Stimulated activated naive CD8-positive, alpha-beta T cell treated with anti-CD3 and anti-CD28 coated beads, Interleukin-15, amount 100 ng/mL, for 72 hours (primary cell): ENCODE results near the gene ALDH1A2.
"Not testable (repeated sequence)": the region's sequence is repeated elsewhere in the genome, so short reads cannot be mapped to it uniquely, and the experiment has no call there.

Experiments
- ATAC-seq: fragments of 150-1000 bp; cut with Tn5 transposase; 2 replicates; pipeline ENCODE4 v1.10.0; 2021; ENCODE audit warnings: mild to moderate bottlenecking, moderate library complexity
- DNase-seq, 2 donors: peaks; one replicate each; pipeline ENCODE4 v3.0.0; 2021 to 2022
- H3K27ac Mint-ChIP-seq, 2 donors: one replicate each; pipeline ENCODE4 v1.8.0; 2022; ENCODE audit warnings: mild to moderate bottlenecking in 2 of 2, mixed read lengths in 2 of 2, moderate library complexity in 2 of 2
- H3K27me3 Mint-ChIP-seq: one replicate; pipeline ENCODE4 v1.8.0; 2022; ENCODE audit warnings: mixed read lengths
- H3K4me1 Mint-ChIP-seq: one replicate; pipeline ENCODE4 v1.8.0; 2022; ENCODE audit warnings: mild to moderate bottlenecking, mixed read lengths
- H3K4me3 Mint-ChIP-seq, 2 donors: one replicate each; pipeline ENCODE4 v1.8.0; 2022; ENCODE audit warnings: mild to moderate bottlenecking in 2 of 2, mixed read lengths in 2 of 2, moderate library complexity in 1 of 2
- H3K9me3 Mint-ChIP-seq, 2 donors: one replicate each; pipeline ENCODE4 v1.8.0; 2022; ENCODE audit warnings: mixed read lengths in 2 of 2

Gene ALDH1A2

DNA sequence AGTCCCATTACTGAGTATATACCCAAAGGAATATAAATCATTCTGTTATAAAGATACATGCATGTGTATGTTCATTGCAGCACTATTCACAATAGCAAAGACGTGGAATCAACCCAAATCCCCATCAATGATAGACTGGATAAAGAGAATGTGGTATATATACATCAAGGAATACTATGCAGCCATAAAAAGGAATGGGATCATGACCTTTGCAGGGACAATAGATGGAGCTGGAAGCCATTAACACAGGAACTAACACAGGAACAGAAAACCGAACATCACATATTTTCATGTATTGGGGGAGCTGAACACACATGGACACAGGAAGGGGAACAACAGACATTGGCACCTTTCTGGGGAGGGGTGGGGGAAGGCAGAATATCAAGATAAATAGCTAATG, 65.8 kb downstream of the ALDH1A2 start:
- DNase-seq, H3K4me1 Mint-ChIP-seq, H3K4me3 Mint-ChIP-seq, ATAC-seq: not testable (repeated sequence)
- Mint-ChIP-seq H3K27me3 (peaks cover 46% of the 10 kb centered on the region), H3K9me3 (peaks cover 0 to 12% of the 10 kb centered on the region in 2 donors), H3K27ac (peak overlapping the region in 1 of 2 donors; percentile 29)

- ATAC-seq: no peak
- H3K27ac Mint-ChIP-seq: no peak overlapping the region
- peaks cover 62% of the 10 kb centered on the region for H3K27me3 Mint-ChIP-seq
- no peaks in the 10 kb centered on the region for H3K4me1 Mint-ChIP-seq
- H3K9me3 Mint-ChIP-seq: peaks cover 0 to 12% of the 10 kb centered on the region in 2 donors
- H3K4me3 Mint-ChIP-seq: no peak overlapping the region
- no peak for DNase-seq
Measured at GRCh38 chr15:57996561-57996960, 69.0 kb downstream of the ALDH1A2 start.

DNA sequence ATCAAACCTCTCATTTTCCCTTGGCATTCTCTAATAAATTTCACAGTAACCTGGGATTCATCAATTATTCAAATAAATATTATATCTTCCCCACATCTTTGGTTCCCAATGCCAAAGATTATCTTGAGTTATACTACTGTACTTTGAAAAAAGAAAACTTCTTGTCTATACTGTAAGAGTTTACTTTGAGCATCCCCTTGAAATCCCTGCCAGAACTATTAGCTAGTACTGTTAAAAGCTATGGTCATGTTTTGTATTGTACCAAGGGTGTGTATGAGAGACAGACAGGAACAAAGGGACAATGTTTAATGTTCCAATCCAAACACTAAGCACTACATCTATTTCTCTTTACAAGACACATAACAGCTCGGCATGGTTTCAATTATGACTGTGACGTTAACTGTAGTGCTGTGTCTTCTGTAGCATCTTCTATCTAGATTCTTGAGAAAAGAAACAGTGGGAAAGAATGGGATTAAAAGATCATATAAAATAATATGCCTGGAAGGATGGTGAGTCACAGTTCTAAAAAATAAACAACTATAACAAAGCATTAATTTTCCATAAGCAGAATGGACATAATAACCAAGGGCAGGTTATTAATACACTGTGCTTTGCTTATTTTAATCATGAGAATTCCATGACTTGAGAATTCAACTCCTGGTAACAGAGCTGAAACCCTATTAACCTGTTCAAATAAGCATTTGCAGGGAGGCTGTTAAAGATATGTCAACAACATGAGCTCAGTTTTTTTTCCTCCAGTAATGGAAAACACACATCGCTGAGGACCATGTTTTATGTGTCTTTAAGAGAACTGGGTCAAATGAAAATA, 71.1 kb downstream of the ALDH1A2 start:
- H3K9me3 Mint-ChIP-seq: peaks cover 0 to 5% of the 10 kb centered on the region in 2 donors
- H3K27ac Mint-ChIP-seq: no peak overlapping the region
- H3K27me3 Mint-ChIP-seq: peaks cover 52% of the 10 kb centered on the region
- no peak for ATAC-seq
- H3K4me3 Mint-ChIP-seq: no peak overlapping the region
- no peak for DNase-seq
- H3K4me1 Mint-ChIP-seq: no peaks in the 10 kb centered on the region

DNA sequence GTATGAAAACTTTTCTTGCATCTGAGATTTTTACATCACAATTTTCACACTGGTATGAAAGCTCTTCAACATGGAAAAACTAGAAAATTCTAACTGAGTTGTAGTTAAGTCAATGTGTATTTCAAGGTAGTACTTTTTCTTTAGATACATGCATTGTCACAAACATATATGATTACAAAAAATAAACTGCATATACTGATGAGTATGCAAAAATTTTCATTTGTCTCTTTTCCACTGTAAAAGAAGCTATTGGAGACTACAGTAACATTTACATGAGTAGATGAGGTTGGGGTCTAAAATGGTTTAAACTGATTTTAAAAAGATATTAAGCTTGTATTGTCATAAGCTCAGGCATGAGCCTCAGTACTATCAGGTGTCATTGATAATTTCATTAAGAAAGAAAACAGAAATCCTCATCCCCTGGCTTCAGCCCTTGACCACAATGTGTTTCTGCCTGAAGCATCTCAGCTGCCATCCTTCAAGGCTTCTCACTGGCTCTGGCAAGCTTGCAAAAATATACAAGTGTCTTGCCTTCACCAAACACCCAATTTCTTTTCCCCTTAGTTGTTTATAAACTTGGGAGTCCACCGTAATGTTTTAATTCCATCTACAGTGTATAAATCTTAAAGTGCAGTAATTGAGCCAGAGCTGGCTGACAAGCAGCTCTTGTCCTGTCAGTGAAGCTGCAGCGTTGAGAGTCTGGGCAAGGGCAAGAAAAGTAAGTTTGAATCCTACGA, 71.9 kb downstream of the ALDH1A2 start:
- H3K4me3 Mint-ChIP-seq: no peak overlapping the region
- H3K4me1 Mint-ChIP-seq: no peaks in the 10 kb centered on the region
- no peaks in the 10 kb centered on the region for H3K9me3 Mint-ChIP-seq
- H3K27ac Mint-ChIP-seq: no peak overlapping the region
- ATAC-seq (no peak), DNase-seq (no peak)
- peaks cover 44% of the 10 kb centered on the region for H3K27me3 Mint-ChIP-seq

- H3K27ac Mint-ChIP-seq: no peak overlapping the region
- no peak for ATAC-seq
Measured at GRCh38 chr15:57992761-57993355, 72.7 kb downstream of the ALDH1A2 start.

DNA sequence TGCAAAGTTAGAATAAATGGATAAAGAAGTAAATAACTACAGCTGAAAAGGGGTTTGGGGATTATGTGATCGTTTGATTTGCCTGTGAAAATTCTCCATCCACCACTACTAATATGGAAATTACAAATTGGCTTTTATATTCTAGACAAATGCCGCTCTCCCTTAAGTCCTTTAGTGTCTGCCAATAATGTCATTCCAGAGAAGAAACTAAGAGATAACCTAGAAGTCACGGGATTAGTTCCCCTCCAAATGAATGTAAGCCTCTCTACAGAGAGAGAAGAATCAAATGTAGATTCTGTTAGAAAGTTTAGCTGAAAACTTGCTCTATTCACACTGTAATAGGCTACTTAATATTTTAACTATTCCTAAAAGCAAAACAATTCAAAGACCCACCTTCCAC, 92.0 kb downstream of the ALDH1A2 start:
- Mint-ChIP-seq H3K27me3 (peaks cover 19% of the 10 kb centered on the region), H3K4me3 (no peak overlapping the region), H3K9me3 (no peaks in the 10 kb centered on the region), H3K27ac (no peak overlapping the region), H3K4me1 (no peaks in the 10 kb centered on the region)
- no peak for DNase-seq
- ATAC-seq: no peak

More at GRCh38 chr15:57992761-57993355, 72.7 kb downstream of the ALDH1A2 start:
- Mint-ChIP-seq H3K4me1 (no peaks in the 10 kb centered on the region), H3K4me3 (no peak overlapping the region), H3K27me3 (peaks cover 37% of the 10 kb centered on the region), H3K9me3 (no peaks in the 10 kb centered on the region)
- no peak for DNase-seq

- H3K27me3 Mint-ChIP-seq: peaks cover 12% of the 10 kb centered on the region
- no peak for DNase-seq
- no peaks in the 10 kb centered on the region for H3K4me1 Mint-ChIP-seq
- H3K9me3 Mint-ChIP-seq: no peaks in the 10 kb centered on the region
- no peak overlapping the region for H3K4me3 Mint-ChIP-seq
- no peak overlapping the region for H3K27ac Mint-ChIP-seq
- no peak for ATAC-seq
Measured at GRCh38 chr15:57972864-57973263, 92.6 kb downstream of the ALDH1A2 start.

GRCh38 chr15:57969996-57970395, 95.5 kb downstream of the ALDH1A2 start:
- no peaks in the 10 kb centered on the region for H3K27me3 Mint-ChIP-seq
- H3K4me1 Mint-ChIP-seq: no peaks in the 10 kb centered on the region
- DNase-seq (no peak), ATAC-seq (no peak)
- H3K9me3 Mint-ChIP-seq: no peaks in the 10 kb centered on the region
- no peak overlapping the region for H3K27ac Mint-ChIP-seq
- H3K4me3 Mint-ChIP-seq: no peak overlapping the region

DNA sequence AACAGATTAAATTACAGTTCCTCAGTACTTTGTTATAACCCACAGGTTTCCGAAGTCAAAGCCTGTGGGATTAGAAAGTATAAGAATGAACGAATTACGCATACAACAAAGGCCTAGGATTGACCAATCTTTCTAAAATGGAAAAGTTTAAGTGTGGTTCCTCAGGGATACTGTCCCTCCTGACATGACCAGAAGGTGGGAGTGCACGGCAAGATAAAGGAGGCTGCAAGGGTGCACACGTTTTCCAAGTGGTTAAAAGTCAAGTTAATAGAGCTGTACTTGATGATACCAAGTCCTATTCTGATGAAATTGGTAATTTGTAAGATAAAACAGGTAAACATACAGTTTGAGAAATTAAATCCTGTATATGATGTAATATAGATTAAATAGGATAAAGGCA, 96.2 kb downstream of the ALDH1A2 start:
- DNase-seq (no peak), ATAC-seq (no peak)
- Mint-ChIP-seq H3K4me1 (no peaks in the 10 kb centered on the region), H3K27ac (no peak overlapping the region), H3K9me3 (no peaks in the 10 kb centered on the region), H3K27me3 (no peaks in the 10 kb centered on the region), H3K4me3 (no peak overlapping the region)

DNA sequence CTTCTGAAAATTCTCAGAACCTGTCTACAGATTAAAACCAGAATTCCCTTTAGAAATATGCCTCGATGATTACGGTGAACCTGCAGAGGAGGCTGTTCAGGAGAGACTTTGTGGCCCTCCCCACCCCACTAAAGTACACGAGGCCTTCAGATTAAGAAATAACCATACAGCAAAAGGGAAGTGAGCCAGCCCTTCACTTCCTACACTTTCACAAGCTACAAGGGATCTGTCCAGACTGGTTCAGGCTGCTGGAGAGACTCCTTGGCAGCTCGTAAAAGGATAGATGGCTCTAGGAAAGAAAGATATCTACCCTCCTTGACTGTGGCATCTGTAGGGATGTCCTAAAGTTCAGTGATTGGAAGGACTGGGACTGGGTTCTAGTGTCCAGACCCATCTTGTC, 102.6 kb downstream of the ALDH1A2 start:
- ATAC-seq (no peak), DNase-seq (no peak)
- H3K9me3 Mint-ChIP-seq: no peaks in the 10 kb centered on the region

GRCh38 chr15:57961919-57962318, 103.6 kb downstream of the ALDH1A2 start:
- no peaks in the 10 kb centered on the region for H3K9me3 Mint-ChIP-seq
- no peak for DNase-seq
- H3K27me3 Mint-ChIP-seq: no peaks in the 10 kb centered on the region

More for the DNA sequence above, 102.6 kb downstream of the ALDH1A2 start:
- Mint-ChIP-seq H3K27ac (no peak overlapping the region), H3K4me3 (no peak overlapping the region), H3K4me1 (no peaks in the 10 kb centered on the region), H3K27me3 (no peaks in the 10 kb centered on the region)

DNA sequence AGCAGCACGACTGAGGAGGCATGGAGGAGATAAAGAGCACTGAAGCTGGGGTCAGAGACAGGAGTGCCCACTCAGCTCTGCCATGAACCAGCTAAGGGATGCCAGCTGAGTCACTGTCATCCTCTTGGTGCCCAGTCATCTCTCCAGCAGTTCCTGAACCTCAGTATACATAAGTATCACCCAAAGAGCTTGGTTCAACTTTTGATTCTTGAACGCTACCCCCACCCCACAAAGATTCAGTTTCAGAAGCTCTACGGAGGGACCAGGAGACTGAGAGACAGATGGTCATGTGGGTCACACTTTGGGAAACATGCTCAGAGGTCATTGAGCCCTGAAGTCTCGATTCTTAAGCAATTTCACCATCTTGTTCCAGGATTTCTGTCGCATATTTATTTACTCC, 108.4 kb downstream of the ALDH1A2 start:
- DNase-seq (no peak), ATAC-seq (no peak)
- Mint-ChIP-seq H3K27me3 (no peaks in the 10 kb centered on the region), H3K4me3 (no peak overlapping the region), H3K9me3 (no peaks in the 10 kb centered on the region), H3K4me1 (no peaks in the 10 kb centered on the region), H3K27ac (no peak overlapping the region)

More at GRCh38 chr15:57961919-57962318, 103.6 kb downstream of the ALDH1A2 start:
- no peak overlapping the region for H3K4me3 Mint-ChIP-seq
- no peak for ATAC-seq
- no peak overlapping the region for H3K27ac Mint-ChIP-seq
- H3K4me1 Mint-ChIP-seq: no peaks in the 10 kb centered on the region

DNA sequence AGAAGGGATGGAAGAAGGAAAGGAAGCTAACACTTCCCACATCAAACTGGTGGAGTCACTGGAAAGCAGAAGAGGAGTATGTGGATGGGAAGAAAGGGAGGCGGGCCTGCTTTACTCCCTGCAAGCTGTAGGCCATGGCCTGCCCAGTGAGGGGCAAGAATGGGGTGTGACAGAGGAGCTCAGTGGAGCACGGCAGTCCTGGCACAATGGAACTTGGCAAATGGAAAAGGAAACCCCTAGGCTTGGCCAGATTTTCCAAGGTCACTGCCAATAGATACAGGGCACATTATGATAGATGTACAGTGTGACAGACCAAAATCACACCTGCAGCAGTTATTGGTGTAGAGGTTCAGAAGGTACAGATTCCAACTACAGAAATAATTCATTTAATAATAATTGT, 111.6 kb downstream of the ALDH1A2 start:
- no peaks in the 10 kb centered on the region for H3K4me1 Mint-ChIP-seq
- DNase-seq (no peak), ATAC-seq (no peak)
- H3K27me3 Mint-ChIP-seq: no peaks in the 10 kb centered on the region
- no peak overlapping the region for H3K4me3 Mint-ChIP-seq
- no peaks in the 10 kb centered on the region for H3K9me3 Mint-ChIP-seq
- peak overlapping the region in 1 of 2 donors; percentile 22 for H3K27ac Mint-ChIP-seq

DNA sequence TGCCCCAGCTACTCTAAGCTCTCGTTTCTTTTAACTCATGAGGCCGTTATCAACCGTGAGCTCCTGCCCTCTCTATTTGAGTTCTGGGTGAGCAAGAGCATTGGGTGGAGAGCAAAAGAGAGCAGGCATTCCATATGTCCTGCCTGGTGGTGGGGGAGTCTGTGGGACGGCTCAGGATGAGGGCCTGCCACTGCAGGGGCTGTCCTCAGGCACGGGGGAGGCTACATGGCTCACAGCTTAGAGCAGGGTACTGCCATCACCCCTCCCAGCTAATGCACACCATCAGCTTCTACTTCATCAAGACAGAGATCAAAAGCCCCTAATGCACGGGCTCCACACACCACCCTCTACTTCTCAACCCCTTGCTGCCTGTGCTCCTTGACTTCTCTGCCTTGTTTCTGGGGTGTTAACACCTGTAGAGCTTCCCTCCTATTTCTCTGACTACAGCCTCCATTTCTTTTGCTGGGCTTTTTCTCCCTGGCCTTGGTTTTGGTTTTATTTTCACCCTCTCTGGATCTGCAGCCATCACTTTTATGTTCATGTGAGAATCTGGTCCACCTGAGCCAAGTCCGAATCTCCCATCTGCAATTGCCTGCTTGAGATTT, 114.1 kb downstream of the ALDH1A2 start:
- Mint-ChIP-seq H3K27me3 (no peaks in the 10 kb centered on the region), H3K27ac (no peak overlapping the region), H3K4me3 (no peak overlapping the region), H3K4me1 (no peaks in the 10 kb centered on the region), H3K9me3 (no peaks in the 10 kb centered on the region)
- no peak for DNase-seq
- ATAC-seq: no peak

GRCh38 chr15:57950381-57950946, 115.0 kb downstream of the ALDH1A2 start:
- Mint-ChIP-seq H3K9me3 (no peaks in the 10 kb centered on the region), H3K4me1 (no peaks in the 10 kb centered on the region), H3K27ac (no peak overlapping the region), H3K4me3 (no peak overlapping the region), H3K27me3 (no peaks in the 10 kb centered on the region)
- ATAC-seq (no peak), DNase-seq (no peak)
